HEK293T (cell line): ENCODE data around the gene TPK1.

Experiments
- BHLHE40 ChIP-seq: fragments of 450-650 bp; IDR thresholded peaks from 2 replicates; pipeline ENCODE4 v1.6.1; 2016; ENCODE audit warnings: mild to moderate bottlenecking, moderate library complexity, borderline replicate concordance
- ELF4 ChIP-seq: fragments of 450-650 bp; IDR thresholded peaks from 2 replicates; pipeline ENCODE4 v1.6.1; 2017; ENCODE audit warnings: antibody characterized with exemption
- FOXK2 ChIP-seq: fragments of 450-650 bp; IDR thresholded peaks from 2 replicates; pipeline ENCODE4 v1.6.1; 2016; ENCODE audit warnings: mild to moderate bottlenecking
- LEF1 ChIP-seq: fragments of 450-650 bp; IDR thresholded peaks from 2 replicates; pipeline ENCODE4 v1.6.1; 2017; ENCODE audit warnings: mild to moderate bottlenecking, borderline replicate concordance
- SP1 ChIP-seq: fragments of 450-650 bp; IDR thresholded peaks from 2 replicates; pipeline ENCODE4 v1.6.1; 2017
- ZNF384 ChIP-seq: fragments of 450-650 bp; IDR thresholded peaks from 2 replicates; pipeline ENCODE4 v1.6.1; 2016

- TF ChIP-seq BHLHE40 (no peak), LEF1 (no peak), ZNF384 (no peak), ELF4 (no peak), SP1 (no peak), FOXK2 (no peak)
Observed at GRCh38 chr7:144474800-144475615, 360.8 kb downstream of the TPK1 start.
